ENCODE results near the gene OAT.

OAT gene

DNA sequence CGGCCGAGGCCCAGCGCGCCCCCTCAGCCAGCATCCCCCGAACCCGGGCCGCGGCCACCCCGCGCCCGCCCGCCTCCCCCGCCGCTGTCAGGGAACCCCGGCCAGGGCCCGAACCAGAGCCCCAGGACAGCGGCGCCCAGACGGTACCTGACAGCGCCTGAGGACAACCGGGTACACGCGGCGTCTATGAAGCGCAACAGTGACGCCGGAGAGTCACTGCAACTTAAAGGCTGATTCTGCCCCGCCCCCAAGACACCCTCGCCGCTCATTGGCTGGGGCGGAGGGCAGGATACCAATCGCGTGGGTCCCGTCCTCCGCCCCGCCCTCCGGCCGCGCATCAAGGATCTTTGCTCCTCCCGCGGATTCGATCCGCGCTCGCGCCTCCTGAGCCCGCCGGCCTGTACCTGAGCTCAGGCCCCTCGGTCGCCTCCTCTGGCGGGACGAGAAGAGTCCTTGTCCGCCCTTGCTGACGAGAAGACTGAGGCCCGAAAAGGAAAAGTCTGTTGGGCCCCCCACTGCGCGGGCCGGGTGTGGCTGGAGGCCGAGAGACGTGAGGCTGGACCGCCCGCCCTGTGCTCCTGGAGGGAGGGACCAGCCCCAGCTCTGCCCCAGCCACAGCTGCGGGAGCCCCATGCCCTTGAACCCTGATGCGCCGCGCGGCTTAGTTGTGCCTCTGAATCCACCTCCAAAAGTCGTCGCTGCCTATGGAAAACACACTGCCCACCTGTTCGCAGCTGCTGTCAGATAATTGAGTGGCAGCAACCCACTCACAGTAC, at the start of gene OAT:
Gene OAT, minus strand, starts transcription at position 198 of the 776 bp plus-strand sequence. CDS start 6,752 bp downstream, outside the sequence.
- peak; percentile 95 for FAIRE-seq

DNA sequence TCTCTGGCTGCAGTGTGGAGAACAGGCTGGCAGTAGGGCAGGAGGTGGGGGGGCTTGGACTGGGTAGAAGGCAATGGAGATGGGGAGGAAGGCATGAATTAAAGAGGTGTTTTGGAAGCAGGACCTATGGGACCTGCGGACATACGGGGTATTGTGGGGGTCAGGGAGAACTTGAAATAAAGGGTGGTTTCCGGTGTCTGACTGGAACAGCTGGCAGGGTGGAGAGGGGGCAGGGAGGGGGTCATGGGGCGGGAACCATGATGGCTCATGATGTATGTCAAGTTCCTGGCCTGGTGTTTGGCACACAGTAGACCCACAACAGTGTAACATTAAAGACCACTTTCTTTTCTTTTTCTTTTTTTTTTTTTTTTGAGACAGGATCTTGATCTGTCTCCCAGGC, 48.4 kb upstream of the OAT start:
- no peak for FAIRE-seq

DNA sequence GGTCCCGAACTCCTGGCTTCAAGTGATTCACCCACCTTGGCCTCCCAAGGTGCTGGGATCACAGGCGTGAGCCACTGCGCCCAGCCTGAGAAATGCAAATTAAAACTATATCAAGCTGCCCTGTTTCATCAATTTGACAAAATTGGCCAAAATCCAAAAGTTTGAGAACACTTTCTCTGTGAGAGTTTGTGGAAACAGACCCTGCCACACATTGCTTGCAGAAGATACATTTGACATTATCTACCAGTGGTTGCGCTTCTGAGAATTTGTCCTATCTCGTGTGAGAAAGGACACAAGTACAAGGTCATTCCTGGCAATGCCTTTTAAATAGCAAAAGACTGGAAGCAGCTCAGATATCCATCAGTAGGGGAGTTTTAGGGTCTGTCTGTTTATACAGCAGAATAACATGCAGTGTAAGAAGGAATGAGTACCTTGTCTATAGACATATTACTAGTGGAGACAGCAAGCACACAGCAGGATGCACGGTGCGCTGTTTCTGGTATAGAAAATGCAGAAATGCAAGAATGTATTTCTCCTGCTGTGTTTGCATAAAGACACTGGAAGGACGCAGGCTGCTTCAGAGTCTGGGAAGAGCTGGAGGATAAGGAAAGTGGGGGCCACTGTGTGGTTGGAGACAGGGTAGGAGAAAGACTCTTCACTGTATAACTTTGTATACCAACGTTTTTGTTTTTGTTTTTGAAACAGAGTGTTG, 47.2 kb upstream of the OAT start:
- no peak for FAIRE-seq

DNA sequence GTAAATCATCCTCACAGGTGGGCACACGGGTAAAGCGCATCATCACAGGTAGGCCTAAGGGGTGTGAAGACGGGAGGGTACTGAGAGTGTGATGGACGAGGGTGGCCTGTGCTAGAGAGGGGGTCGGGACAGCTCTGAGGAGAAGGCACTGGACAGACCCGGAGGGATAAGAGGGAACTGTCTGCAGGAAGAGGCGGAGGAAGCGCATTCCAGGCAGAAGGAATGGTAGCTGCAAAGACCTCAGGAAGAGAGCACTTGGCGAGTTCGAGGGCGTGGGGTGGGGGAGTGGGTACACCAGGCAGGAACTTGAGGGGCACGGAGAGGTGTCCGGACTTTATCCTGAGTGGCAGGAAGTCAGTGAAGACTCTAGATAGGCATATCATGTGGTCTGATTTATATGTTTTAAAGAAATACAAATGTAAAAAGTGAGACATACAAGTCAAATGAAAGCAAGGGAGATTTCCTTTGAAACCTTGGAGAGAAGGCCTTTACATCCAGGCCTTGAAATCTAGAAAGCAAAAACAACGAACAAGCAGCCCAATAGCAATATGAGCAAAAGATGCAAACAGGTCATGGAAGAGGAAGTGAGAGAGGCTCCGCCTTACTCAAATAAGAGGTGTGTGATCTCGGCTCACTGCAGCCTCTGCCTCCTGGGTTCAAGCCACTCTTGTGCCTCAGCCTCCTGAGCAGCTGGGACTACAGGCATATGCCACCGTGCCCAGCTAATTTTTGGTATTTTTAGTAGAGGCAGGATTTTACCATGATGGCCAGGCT, 46.5 kb upstream of the OAT start:
- FAIRE-seq, result no peak

DNA sequence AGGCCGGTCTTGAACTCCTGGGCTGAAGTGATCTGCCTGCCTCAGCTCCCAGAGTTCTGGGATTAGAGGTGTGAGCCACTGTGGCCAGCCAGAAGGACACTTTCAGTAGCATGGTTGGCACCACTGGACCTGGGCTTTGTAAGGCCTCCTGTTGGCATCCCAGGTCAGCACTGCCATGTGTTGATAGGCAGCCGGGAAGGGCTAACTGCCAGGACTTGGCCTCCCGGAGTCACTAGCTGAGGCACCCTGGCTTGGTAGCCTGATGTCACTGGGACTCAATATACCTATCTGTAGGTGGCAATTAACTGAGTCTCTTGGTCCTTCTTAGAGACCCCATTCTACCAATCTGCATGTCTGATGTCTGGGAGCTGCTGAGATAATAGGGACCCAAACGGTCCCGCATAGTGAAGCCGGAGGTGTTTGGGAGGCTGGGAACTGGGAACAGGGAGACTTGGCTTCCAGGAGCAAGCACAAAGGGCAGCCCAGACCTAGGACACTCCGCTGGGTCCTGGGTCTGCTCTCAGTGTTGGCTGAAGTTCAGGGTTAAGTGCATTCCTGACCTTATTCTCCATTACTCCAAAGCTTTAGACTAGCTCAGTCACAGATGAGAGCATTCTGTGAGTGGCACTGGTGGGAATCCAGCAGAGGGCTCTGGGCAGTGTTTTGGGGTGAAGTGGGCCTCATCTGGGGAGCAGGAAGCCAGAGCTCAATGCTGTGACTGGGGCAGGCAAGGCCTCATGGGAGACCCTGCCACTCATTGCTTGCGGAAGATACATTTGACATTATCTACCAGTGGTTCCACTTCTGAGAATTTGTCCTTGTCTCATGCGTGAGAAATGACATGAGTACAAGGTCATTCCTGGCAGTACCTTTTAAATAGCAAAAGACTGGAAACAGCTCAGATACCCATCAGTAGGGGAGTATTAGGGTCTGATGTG, 45.6 kb upstream of the OAT start:
- FAIRE-seq, result no peak

DNA sequence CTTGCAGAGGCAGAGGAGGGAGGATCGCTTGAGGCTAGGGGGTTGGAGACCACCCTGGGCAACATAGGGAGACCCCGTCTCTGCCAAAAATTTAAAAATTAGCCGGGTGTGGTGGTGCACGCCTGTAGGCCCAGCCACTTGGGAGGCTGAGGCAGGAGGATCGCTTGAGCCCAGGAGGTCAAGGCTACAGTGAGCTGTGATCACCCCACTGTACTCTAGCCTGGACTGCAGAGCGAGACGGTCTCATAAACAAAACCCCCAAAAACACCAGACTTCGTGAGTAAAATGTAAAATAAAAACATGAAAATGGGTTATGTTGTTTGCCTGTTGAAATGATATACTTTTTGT, 43.6 kb upstream of the OAT start:
- FAIRE-seq, result no peak

DNA sequence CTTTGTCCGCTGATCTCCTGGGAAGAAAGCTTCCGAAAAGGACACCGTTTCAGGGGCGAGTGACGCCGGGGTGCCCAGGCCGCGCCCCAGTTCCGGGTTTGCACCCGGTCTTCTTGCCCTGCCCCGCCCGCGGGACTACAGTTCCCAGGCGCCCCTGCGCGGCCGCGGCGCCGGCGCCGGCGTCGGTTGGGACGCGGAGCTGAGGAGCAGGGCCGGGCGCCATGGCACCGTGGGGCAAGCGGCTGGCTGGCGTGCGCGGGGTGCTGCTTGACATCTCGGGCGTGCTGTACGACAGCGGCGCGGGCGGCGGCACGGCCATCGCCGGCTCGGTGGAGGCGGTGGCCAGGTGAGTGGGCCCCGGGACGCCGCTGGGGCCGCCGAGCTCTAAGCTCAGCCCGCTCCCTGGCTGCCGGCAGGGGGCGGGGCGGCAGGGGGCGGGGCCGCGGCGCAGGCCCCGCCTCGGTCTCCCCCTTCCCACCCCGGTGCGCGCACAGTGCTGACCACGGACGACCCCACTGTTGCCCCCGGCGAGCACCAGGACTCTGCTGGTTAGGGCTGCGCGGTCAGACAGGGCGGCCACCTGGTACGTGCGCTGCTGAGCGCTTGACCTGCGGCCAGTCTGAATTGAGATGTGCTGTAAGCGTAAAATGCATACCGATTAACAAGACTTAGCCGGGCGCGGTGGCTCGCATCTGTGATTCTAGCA, 43.1 kb upstream of the OAT start, which contains the start of gene LHPP:
Gene LHPP, plus strand, starts transcription at position 182 of the 706 bp plus-strand sequence. Its CDS starts 40 bp downstream, at position 222.
- FAIRE-seq, result no peak

DNA sequence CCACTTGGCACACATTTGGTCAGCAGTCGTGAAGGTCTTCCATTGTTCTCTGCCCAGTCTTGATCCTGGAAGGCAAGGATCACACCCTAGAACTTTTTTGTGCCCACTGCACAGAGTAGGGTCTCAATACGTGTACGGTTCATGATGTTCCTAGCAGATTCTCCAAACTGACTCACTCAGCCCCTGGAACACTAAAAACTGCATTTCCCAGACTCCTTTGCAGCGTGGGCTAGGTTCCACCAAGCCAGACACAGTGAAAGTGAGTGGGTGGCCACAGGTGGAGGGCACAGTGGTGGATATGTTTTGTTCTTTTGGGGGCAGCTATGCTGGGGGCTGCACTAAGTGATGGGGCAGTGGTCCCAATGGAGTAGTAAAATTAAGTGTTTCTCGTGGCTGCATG, 41.4 kb upstream of the OAT start:
- FAIRE-seq, result no peak

DNA sequence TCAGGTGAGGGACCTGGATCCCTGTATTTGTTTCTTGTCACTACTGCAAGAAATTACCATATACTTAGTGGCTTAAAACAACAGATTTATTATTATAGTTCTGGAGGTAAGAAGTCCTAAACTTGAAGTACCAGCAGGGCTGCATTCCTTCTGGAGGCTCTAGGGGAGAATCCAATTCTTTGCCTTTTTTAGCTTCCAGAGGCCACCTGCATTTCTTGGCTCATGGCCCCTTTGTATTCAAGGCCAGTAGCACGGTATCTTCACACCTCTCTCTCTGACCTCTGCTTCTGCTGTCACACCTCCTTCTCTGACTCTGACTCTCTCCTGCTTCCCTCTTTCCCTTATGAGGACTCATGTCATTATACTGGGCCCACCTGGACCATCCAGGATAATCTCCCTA, 40.7 kb upstream of the OAT start:
- no peak for FAIRE-seq

DNA sequence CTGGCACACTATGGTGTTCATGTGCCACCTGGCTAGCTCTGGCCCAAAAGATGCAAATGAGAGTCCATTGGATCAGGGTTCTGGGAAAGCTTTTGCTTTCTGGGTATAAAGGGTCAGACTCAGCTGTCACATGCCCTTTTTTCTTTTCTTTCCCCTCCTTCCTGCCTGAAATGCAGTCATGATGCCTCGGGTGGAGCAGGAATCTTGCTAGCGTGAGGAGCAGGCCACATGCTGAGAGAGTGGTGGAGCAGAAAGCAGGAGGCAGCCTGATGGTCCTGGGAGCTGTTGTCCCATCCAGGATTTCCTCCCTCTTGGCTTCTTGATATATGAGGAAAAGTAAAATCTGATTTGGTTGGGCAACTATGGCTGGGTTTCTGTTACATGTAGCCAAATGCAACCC, 40.2 kb upstream of the OAT start:
- FAIRE-seq, result no peak

DNA sequence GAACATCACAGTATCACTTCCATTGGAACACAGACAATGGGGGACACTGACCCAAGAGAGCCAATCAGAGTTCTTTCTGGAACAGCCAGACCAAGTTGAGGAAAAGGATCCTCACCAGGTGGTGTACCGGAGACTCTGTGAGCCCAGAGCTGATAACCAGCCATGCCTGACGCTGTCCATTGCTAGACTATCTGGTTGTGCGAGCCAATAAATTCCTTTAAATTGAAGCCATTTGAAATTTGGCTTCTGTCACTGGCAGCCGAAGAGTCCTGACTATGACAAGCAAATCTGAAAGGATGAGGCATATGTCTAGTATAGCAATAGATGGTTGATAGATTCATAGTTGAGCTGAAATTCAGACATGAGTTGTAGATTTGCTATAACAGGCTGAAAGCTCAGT, 39.8 kb upstream of the OAT start:
- no peak for FAIRE-seq

DNA sequence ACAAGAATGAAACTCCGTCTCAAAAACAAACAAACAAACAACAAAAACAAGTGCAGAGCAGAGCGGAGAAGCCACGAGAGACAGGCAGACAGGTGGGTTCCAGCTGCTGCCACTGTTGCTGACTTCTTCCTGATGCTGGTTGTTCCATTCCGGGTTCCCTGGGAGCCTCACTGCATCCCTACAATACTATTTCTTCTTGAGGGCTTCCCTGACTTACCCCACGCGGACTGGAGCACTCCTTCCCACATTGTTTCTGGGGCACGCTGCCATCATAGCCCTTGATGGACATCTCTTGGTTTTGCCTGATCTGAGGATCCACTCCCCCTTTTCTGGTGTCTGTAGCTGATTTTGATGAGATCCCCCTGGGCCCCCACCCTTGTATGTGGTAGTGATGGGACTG, 36.7 kb upstream of the OAT start:
- no peak for FAIRE-seq

DNA sequence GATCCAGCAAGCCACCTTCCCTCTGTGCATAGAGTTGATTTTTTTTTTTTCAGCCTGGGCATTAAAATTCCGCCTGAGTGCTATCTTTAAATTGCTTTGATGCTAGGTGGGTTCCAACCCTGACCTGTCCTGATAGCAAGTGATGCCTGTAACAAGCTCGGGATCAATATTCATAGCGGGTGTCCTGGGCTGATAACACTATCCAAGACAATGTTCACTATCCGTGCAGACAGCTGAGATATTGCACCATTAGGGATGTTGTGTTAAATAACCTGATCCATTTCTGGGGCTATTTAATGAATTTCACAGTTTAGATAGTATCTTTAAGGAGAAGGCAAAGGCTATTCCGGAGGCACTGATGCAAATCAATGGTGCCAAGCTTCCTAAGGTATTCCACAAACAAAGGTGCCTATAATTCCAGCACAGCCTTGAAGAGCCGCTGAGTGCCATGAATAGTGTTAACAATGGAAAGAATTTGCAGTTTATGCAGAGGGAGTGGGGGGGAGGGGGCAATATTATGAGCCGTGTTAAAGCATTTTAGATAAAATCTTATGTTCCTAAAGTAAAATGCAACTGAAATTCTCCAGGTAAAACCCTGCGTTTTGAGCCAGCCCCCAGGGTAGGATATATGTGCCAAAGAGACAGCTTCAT, 35.4 kb upstream of the OAT start:
- FAIRE-seq, result no peak

DNA sequence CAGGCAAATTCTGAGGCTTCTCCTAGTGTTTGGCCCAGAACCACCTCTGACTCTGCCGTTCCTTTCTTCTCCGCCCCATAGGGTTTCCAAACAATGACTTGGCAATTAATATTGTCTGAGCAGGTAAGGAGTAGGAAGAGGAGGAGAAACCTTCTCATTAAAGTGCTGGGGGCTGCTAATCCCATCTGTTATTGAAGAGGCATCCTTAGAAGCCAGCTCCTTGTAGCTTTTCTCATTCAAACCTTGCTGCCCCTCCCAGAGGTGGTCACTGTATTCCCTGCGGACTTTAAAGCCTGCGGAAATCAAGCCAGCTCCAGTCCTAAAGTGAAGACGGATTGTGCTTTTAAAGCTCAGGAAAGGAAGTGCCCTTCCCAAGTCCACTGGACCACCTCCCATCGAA, 32.6 kb upstream of the OAT start:
- FAIRE-seq, result no peak

DNA sequence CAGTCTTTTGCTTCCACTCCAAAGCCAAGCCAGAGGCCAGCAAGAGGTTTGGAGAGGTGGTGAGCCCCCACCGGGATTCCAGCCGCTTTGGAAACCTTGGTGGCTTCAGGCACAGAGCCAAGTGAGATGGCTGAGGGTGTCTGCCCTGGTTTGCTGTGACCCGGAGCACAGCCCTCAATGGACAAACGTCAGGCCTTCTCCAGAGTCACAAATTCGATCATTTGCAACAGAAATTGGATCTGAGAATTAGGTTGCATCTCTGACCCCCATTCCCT, 32.0 kb upstream of the OAT start:
- FAIRE-seq, result no peak

DNA sequence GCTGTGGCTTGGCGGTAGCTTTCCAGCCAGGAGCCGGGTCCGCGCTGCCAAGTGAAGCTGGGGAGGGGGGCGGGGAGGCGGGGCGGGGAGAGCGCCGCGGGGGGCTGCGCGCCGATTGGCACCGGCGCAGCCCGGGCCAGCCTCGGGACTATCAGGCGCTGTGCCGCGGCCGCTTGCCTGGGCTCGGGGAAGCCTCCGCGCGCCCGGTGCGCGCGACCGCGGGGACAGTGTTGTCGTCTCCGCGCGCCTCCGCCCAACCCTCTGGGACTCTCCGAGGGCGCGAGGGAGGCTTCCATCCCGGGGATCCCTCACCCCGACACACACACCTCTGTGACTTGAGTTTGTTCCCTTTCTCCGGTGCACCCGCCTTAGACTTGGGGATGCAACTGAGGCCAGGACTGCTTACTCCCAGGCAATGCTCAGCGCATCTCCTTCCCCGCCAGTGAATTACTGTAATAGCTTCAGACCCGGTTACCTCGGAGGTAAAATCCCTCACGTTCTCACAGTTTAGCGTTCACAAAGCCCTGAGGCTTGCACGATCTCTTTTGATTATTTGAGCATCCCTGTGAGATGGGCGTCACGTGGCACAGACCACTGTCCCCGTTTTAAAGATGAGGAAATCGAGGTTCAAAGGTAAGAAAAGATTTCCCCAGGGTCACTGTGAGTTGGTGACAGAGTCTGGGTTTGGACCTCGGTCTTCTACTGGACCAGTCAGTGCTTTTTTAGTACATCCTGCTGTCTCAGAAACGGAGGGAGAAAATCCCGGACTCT, 31.5 kb upstream of the OAT start, which contains the start of gene NKX1-2:
Gene NKX1-2, minus strand, starts transcription at position 24 of the 771 bp plus-strand sequence. CDS start 92 bp downstream, outside the sequence.
- no peak for FAIRE-seq

DNA sequence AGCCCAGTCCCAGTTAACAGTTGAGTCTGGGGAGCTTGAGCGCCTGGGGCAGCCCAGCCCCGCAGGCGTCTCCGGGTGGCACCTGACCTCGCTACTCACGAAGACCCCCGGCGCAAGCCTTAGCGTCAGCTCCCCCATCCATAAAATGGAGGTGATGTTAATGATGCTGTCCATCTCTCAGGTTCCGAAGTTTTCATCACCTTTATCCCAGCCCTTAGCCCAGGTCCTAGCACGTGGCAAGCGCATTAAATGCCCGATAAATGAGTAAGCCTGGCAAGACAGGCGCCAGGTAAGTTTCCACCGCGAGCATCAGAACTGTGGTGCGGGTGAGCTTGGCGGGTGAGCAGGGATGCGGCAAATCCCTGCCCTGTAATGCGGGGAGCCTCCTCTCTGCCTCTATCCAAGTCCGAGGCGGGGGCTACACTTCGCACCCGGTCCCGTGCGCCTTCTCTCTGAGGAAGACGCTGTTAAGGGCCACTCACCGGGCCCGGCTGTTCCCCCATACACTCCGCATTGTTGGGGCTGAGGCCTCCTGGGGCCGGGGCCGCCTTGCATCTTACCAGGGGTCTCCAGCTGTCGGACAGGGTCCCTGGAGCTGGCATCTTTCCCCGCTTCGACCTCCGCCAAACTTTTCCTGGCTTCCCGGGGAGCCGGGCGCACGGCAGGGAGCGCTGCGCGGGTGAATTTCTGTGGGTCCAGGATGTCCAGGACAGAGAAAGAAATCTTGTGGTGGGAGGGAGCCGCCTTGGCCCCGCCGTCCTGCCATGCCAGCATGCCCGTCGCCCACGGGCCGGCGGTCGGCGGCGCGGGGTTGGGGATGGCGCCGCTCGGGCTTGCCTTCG, 30.7 kb upstream of the OAT start:
- no peak for FAIRE-seq

DNA sequence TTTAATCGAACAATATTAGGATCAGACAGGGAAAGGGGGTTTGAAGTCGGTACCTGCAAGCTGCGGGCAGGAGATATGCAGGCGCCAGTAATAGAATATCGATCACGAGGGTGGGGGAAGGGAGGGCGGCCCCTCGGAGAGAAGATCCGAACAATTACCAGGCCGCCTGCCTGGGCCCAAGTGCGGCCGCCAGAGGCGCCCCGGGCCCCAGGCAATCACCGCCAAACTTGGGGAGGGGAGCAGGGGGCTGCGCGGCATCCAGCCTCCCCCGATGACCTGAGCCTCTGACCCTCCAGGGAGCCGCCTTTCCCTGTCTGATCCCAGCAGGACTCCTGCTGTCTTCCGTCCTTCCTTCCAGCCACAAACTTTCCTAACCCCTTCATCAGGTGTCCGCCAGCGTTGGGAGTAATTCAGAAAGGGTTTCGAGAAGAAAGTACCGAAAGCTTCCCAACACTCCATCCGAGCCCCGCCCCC, 30.0 kb upstream of the OAT start:
- no peak for FAIRE-seq

DNA sequence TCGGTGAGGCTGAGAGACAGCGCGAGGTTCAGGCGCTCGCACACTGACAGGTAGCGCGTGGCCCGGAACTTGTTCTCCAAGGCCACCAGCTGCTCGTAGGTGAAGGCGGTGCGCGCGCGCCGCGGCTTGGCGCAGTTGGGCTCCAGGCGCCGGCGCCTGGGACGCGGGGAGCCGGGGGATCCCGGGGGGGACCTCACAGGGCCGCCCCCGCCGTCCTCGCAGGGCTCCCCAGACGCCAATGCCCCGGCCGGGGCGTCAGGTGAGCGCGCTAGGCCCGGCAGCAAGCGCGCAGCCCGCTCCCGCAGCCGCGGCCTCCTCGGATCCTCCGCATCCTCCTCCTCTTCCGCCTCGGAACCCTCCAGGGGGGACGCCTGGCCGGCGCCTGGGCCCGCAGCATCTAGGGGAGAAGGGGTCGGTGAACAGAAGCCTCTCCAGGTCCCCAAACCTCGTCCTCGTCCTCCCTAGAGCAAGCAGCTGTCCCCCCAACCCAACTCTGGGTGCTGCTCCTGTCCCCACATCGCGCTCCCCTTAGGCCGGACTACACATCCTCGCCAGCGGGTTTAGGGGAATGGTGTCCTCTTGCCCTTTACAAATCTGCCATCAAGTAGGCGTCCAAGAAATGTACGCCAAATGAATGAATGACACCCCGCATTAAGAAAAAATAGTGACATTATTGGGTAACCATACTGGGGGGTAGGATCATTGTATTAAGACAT, 29.2 kb upstream of the OAT start:
- no peak for FAIRE-seq
